Stimulated activated CD4-positive, alpha-beta T cell treated with anti-CD3 and anti-CD28 coated beads, Interleukin-15, amount 100 ng/mL, for 1 hour (primary cell): Measurements from ENCODE around the gene IQUB.
"Not testable (repeated sequence)": the region's sequence is repeated elsewhere in the genome, so short reads cannot be mapped to it uniquely, and the experiment has no call there.

Experiments
- DNase-seq, 2 donors: peaks; one replicate each; pipeline ENCODE4 v3.0.0-alpha.2; 2020; ENCODE audit warnings: low read depth in 1 of 2, low spot score in 1 of 2

The IQUB gene

DNA sequence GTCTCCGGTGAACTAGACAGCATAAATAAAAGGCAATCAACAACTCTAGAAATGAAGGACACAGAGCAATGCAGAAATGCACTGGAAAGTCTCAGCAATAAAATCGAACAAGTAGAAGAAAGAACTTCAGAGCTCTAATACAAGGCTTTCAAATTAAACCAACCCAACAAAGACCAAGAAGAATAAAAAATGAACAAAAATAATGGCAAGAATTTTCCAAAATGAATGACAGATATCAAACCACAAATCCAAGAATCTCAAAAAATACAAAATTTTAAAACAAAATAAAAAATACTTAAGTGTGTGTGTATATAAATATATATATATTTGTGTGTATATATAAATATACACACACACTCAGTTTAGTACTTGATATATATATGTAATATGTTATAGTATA lies 110.8 kb downstream of the IQUB start:
- no peak for DNase-seq

GRCh38 chr7:123417580-123417979 lies 116.8 kb downstream of the IQUB start:
- no peak for DNase-seq

DNA sequence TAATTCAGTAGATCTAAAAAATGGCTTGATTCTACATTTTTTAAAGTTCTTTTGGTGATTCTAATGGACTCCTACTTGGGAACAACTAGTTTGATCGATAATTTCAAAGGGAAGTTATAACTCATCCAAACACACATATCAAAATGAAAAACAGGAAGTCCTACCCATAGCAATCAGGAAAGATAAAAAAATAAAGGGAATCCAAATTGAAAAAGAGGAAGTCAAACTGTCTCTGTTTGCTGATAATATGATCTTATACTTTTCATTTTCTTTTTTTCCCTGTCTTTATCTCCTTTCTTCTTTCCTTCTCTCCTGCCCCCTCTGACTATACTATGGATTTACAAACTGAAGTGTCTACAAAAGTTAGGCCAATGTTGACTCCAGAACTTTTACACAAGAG lies 118.8 kb downstream of the IQUB start:
- DNase-seq, result no peak

DNA sequence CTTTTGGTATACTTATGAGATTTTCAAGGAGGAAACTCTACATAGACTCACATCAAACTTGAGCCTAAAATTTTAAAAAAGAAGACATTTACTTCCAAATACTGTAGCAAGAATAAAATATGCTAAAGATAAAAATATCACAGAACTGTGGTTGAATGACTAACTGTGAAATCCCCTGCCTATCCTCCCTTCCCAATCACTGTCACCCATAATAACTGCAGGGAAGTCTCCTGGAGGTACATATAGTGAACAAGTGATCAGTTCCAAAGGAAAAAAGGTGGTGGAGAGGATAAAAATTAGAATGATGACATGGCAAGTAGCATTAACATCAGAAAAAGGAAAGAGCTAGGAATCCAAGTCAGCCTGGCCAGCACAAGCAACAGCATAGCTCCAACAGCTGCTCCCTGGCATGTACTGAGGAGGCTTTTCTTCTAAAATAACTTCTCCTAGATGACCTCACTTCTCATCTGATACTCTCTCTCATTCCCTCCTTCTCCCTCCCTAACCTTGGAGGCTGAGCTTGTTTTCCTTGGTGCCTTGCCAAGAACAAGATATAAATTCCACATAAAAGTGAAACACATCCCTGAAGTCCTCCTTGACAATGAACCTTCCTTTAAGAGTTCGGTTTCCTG lies 124.0 kb downstream of the IQUB start:
- no peak for DNase-seq

DNA sequence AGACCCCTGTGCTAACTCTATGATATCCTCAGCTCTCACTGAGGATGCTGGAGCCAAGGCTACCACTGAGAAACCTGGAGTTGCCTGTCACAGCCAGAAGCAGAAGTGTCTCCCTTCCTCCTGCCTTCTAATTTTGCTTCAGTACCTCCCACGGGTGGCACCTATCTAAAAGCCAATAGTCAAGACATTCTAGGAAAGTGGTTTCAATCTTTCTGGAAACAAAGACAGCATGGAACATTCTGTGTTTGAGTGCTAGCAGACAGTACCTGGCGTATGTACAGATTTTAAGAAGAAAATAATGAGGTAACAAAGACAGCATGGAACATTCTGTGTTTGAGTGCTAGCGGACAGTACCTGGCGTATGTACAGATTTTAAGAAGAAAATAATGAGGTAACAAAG lies 126.4 kb downstream of the IQUB start:
- not testable (repeated sequence) for DNase-seq
